EL (cell line): ENCODE results near the gene OAS1.

Experiments used
- DNase-seq: peaks from one replicate; pipeline ENCODE4 v3.0.0-alpha.2; 2016

Gene OAS1

GRCh38 chr12:112967858-112968257, 61.1 kb downstream of the OAS1 start:
- no peak for DNase-seq
